ENCODE data around the gene RBMS3. TPM values are rescaled to one million over a fixed set of nuclear protein-coding genes. Genes with fewer than 3 reads are reported as not detected.

RBMS3 gene
- total RNA-seq, 1 donor from 2014 or later = 0.47 TPM

- no peak for DNase-seq (ENCODE audit: low spot score)
- Histone ChIP-seq H2AFZ (replicated peaks) (no peak overlapping the region), H3K27me3 (no peaks in the 10 kb centered on the region), H3K4me1 (peaks cover 9% of the 10 kb centered on the region), H3F3A (ENCODE audit: low read depth) (no peaks in the 10 kb centered on the region), H3K4me2 (no peak overlapping the region), H3K4me3 (no peak overlapping the region), H3K79me2 (ENCODE audit: low read depth) (no peaks in the 10 kb centered on the region), H4K20me1 (ENCODE audit: low read depth) (no peaks in the 10 kb centered on the region), H3K27ac (no peak overlapping the region), H3K9ac (no peak overlapping the region), H3K36me3 (no peaks in the 10 kb centered on the region), H3K9me3 (ENCODE audit: low read depth) (no peaks in the 10 kb centered on the region)
- Mint-ChIP-seq H3K9me3 (peaks cover 5% of the 10 kb centered on the region), H3K4me3 (no peak overlapping the region), H3K27me3 (ENCODE audit: insufficient read depth, low read depth) (no peaks in the 10 kb centered on the region), H3K4me1 (peaks cover 12% of the 10 kb centered on the region), H3K27ac (no peak overlapping the region), H3K36me3 (no peaks in the 10 kb centered on the region)
- no peak for TF ChIP-seq EZH2phosphoT487 (IDR thresholded peaks at IDR 0.05)
- TF ChIP-seq CTCF (IDR thresholded peaks at IDR 0.05) = no peak
- no peak for TF ChIP-seq EZH2 (IDR thresholded peaks at IDR 0.05)
Observed at GRCh38 chr3:30003741-30004140, 722.9 kb downstream of the RBMS3 start.

GRCh38 chr3:30004481-30004880 is 723.6 kb downstream of the RBMS3 start:
- peaks cover 17% of the 10 kb centered on the region for H3K4me1 Mint-ChIP-seq

GRCh38 chr3:30006111-30006510 is 725.2 kb downstream of the RBMS3 start:
- Histone ChIP-seq H3F3A (ENCODE audit: low read depth) (no peaks in the 10 kb centered on the region), H3K9ac (no peak overlapping the region), H3K4me1 (peaks cover 9% of the 10 kb centered on the region), H2AFZ (replicated peaks) (no peak overlapping the region), H3K9me3 (ENCODE audit: low read depth) (no peaks in the 10 kb centered on the region), H3K27me3 (no peaks in the 10 kb centered on the region), H3K4me3 (no peak overlapping the region), H4K20me1 (ENCODE audit: low read depth) (no peaks in the 10 kb centered on the region), H3K4me2 (no peak overlapping the region), H3K79me2 (ENCODE audit: low read depth) (no peaks in the 10 kb centered on the region), H3K36me3 (no peaks in the 10 kb centered on the region), H3K27ac (no peak overlapping the region)
- no peaks in the 10 kb centered on the region for H3K27me3 Mint-ChIP-seq (ENCODE audit: insufficient read depth, low read depth)
- TF ChIP-seq CTCF (IDR thresholded peaks at IDR 0.05) = no peak
- TF ChIP-seq EZH2phosphoT487 (IDR thresholded peaks at IDR 0.05) = no peak
- TF ChIP-seq EZH2 (IDR thresholded peaks at IDR 0.05) = no peak
- no peak overlapping the region for H3K27ac Mint-ChIP-seq
- no peak overlapping the region for H3K4me3 Mint-ChIP-seq
- DNase-seq (ENCODE audit: low spot score) = no peak
- H3K36me3 Mint-ChIP-seq = no peaks in the 10 kb centered on the region
- no peaks in the 10 kb centered on the region for H3K9me3 Mint-ChIP-seq
- peaks cover 19% of the 10 kb centered on the region for H3K4me1 Mint-ChIP-seq

More at GRCh38 chr3:30004481-30004880, 723.6 kb downstream of the RBMS3 start:
- no peaks in the 10 kb centered on the region for H3K36me3 ChIP-seq
- H3K4me3 ChIP-seq = no peak overlapping the region
- no peak overlapping the region for H2AFZ ChIP-seq (replicated peaks)
- no peak overlapping the region for H3K27ac ChIP-seq
- TF ChIP-seq EZH2phosphoT487 (IDR thresholded peaks at IDR 0.05) = no peak
- TF ChIP-seq EZH2 (IDR thresholded peaks at IDR 0.05) = no peak
- TF ChIP-seq CTCF (IDR thresholded peaks at IDR 0.05) = no peak
- H3K9me3 ChIP-seq (ENCODE audit: low read depth) = no peaks in the 10 kb centered on the region
- Mint-ChIP-seq H3K4me3 (no peak overlapping the region), H3K36me3 (no peaks in the 10 kb centered on the region), H3K9me3 (peaks cover 3% of the 10 kb centered on the region), H3K27me3 (ENCODE audit: insufficient read depth, low read depth) (no peaks in the 10 kb centered on the region), H3K27ac (no peak overlapping the region)
- no peaks in the 10 kb centered on the region for H4K20me1 ChIP-seq (ENCODE audit: low read depth)
- no peaks in the 10 kb centered on the region for H3F3A ChIP-seq (ENCODE audit: low read depth)
- no peak overlapping the region for H3K9ac ChIP-seq
- H3K4me1 ChIP-seq = peaks cover 9% of the 10 kb centered on the region
- H3K4me2 ChIP-seq = no peak overlapping the region
- no peak for DNase-seq (ENCODE audit: low spot score)
- no peaks in the 10 kb centered on the region for H3K27me3 ChIP-seq
- H3K79me2 ChIP-seq (ENCODE audit: low read depth) = no peaks in the 10 kb centered on the region
